Esophagus (tissue), 2 donors: ENCODE data around the gene FAM187B. TPM values are rescaled to one million over a fixed set of nuclear protein-coding genes. Genes with fewer than 3 reads are reported as not detected.

Experiments
- H3K27ac ChIP-seq, 2 donors: one replicate each; pipeline ENCODE4 v1.5.1; 2013; ENCODE audit warnings: low read depth in 2 of 2, mild to moderate bottlenecking in 2 of 2, inconsistent platforms in 1 of 2, low read length in 1 of 2, moderate library complexity in 1 of 2
- H3K27me3 ChIP-seq, 2 donors: one replicate each; pipeline ENCODE4 v1.6.1; 2013; ENCODE audit warnings: low read length in 2 of 2, control low read depth in 1 of 2, mild to moderate bottlenecking in 1 of 2; ENCODE audit not compliant: insufficient read depth in 2 of 2, control insufficient read depth in 1 of 2
- H3K36me3 ChIP-seq, 2 donors: one replicate each; pipeline ENCODE4 v1.6.1; 2013; ENCODE audit warnings: low read length in 1 of 2; ENCODE audit not compliant: control insufficient read depth in 2 of 2, insufficient read depth in 2 of 2
- H3K4me1 ChIP-seq, 2 donors: one replicate each; pipeline ENCODE4 v1.6.1; 2013; ENCODE audit warnings: low read length in 1 of 2; ENCODE audit not compliant: control insufficient read depth in 2 of 2, insufficient read depth in 2 of 2
- H3K4me3 ChIP-seq, 2 donors: one replicate each; pipeline ENCODE4 v1.5.1; 2013; ENCODE audit warnings: low read length in 2 of 2, mild to moderate bottlenecking in 2 of 2, low read depth in 1 of 2, moderate library complexity in 1 of 2
- H3K9me3 ChIP-seq, 2 donors: one replicate each; pipeline ENCODE4 v1.6.1; 2013; ENCODE audit warnings: mild to moderate bottlenecking in 2 of 2, low read depth in 1 of 2, low read length in 1 of 2, moderate library complexity in 1 of 2; ENCODE audit not compliant: control insufficient read depth in 2 of 2, insufficient read depth in 1 of 2
- WGBS, 2 donors: extraction: QIAGEN DNeasy Blood & Tissue Kit; methylation state at CpG; one replicate each; pipeline ENCODE4 v1.1.7; 2013; 5-methylcytosine and 5-hydroxymethylcytosine counted together
- polyA plus RNA-seq, 2 donors: library from polyadenylated mRNA; stranded (reverse); fragments of 200-250 nt; gene quantifications; one replicate each; pipeline ENCODE4 v1.2.3, GENCODE V29; 2013
- donor health status: healthy with polysubstance abuse.
- donor health status: Bipolar disorder and iron deficiency.

Gene FAM187B
- polyA plus RNA-seq: under 1 TPM in 1 of 2 donors, not detected in 1; 0.08 TPM

GRCh38 chr19:35228177-35228930 is at the start of gene FAM187B:
Gene FAM187B (minus strand): TSS chr19:35228739. CDS start chr19:35228680, 59 bp downstream.
- WGBS, 2 donors: 87 to 88% methylated on average over 14 of the region's 14 CpGs

DNA sequence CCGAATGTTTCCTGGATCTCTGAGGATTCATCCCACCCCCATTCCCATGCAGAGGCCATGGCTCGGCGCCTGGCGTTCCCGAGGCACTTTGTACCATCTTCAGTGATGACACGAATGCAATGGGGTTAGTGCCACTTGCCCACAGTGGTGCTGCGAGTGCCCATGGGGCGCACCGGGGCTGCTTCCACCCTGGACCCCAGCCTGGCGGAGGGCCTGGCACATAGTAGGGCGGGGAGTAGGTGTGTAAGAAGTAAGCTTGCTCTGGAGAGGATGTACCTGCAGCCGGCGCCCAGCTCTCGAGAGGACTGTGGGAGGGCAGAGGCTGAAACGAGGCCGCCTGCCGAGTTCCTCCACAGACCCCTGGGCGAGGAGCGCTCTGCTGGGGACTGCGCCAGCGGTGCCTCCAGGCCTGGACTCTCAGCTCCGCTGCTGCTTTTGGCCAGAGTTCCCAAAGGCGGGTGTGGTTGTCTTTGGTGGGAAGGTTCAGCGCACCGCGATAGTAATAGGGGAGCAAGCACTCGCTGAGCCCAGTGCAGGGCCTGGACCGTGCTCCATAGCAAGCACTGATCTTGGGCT is 48.3 kb upstream of the FAM187B start:
- 86 to 90% methylated on average over 26 to 28 of the region's 28 CpGs for WGBS, 2 donors
- Histone ChIP-seq H3K27ac (no peak overlapping the region), H3K9me3 (no peaks in the 10 kb centered on the region), H3K27me3 (no peaks in the 10 kb centered on the region), H3K4me1 (peaks cover 0 to 8% of the 10 kb centered on the region in 2 donors), H3K4me3 (no peak overlapping the region), H3K36me3 (peaks cover 9 to 33% of the 10 kb centered on the region in 2 donors)

More at GRCh38 chr19:35228177-35228930, at the start of gene FAM187B:
- no peaks in the 10 kb centered on the region for H3K9me3 ChIP-seq
- H3K27me3 ChIP-seq: no peaks in the 10 kb centered on the region
- no peaks in the 10 kb centered on the region for H3K4me1 ChIP-seq
- H3K36me3 ChIP-seq: no peaks in the 10 kb centered on the region
- H3K4me3 ChIP-seq: no peak within 1 kb of the TSS
- no peak within 1 kb of the TSS for H3K27ac ChIP-seq

DNA sequence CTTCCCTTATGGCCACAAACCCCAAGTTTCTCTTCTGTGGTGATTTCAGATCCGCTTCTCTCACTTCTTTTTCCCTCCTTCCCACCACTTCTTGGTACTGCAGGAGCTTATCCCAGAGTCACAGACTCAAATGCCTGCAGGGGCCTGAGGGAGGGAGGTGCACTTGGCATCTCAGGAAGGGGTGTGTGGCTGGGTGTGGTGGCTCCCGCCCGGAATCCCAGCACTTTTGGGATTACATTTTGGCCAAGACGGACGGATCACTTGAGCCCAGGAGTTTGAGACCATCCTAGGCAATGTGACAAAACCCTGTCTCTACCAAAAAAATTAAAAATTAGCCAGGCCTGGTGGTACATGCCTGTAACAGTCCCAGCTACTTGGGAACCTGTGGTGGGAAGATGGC is 45.8 kb upstream of the FAM187B start:
- H3K36me3 ChIP-seq: peaks cover 13 to 46% of the 10 kb centered on the region in 2 donors
- no peak overlapping the region for H3K27ac ChIP-seq
- H3K4me1 ChIP-seq: no peaks in the 10 kb centered on the region
- H3K4me3 ChIP-seq: no peak overlapping the region
- H3K9me3 ChIP-seq: no peaks in the 10 kb centered on the region
- 42 to 58% methylated on average over 5 of the region's 5 CpGs for WGBS, 2 donors
- H3K27me3 ChIP-seq: no peaks in the 10 kb centered on the region

DNA sequence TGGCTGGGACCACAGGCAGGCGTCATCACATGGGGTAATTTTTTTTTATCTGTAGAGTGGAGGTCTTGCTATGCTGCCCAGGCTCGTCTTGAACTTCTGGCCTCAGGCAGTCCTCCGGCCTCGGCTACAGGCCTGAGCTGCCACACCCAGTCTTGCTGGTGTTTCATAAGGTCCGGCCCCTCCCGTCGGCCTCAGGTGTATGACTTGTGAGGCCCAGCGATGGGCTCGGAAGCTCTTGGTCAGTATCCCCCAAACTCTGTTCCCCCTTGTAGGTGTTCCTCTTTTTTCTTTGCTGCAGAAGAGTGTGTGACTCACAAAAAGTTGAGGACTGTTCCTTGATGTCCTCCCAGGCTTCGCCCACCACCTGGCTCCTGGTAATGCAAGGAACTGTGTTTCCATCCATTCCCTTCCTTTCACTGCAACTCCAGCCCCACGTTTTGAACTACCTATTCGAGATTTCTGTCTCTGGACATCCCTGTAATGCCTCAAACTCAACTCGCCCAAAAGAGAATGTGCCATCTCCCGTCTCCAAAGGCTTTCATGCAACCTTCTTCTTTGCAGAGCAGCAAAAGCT is 45.2 kb upstream of the FAM187B start:
- 61 to 78% methylated on average over 14 of the region's 14 CpGs for WGBS, 2 donors
- peaks cover 10 to 43% of the 10 kb centered on the region in 2 donors for H3K36me3 ChIP-seq
- H3K9me3 ChIP-seq: no peaks in the 10 kb centered on the region
- no peak overlapping the region for H3K27ac ChIP-seq
- H3K27me3 ChIP-seq: no peaks in the 10 kb centered on the region
- no peak overlapping the region for H3K4me3 ChIP-seq
- no peaks in the 10 kb centered on the region for H3K4me1 ChIP-seq

- 83 to 87% methylated on average over 10 of the region's 10 CpGs for WGBS, 2 donors
- H3K36me3 ChIP-seq: peaks cover 10 to 38% of the 10 kb centered on the region in 2 donors
- no peaks in the 10 kb centered on the region for H3K9me3 ChIP-seq
- no peak overlapping the region for H3K4me3 ChIP-seq
- no peaks in the 10 kb centered on the region for H3K27me3 ChIP-seq
- no peak overlapping the region for H3K27ac ChIP-seq
- no peaks in the 10 kb centered on the region for H3K4me1 ChIP-seq
Measured at GRCh38 chr19:35272954-35273649, 44.6 kb upstream of the FAM187B start.

- H3K27ac ChIP-seq: no peak overlapping the region
- no peaks in the 10 kb centered on the region for H3K4me1 ChIP-seq
- no peak overlapping the region for H3K4me3 ChIP-seq
- WGBS, 2 donors: 88 to 90% methylated on average over 16 of the region's 16 CpGs
- H3K27me3 ChIP-seq: no peaks in the 10 kb centered on the region
- H3K9me3 ChIP-seq: no peaks in the 10 kb centered on the region
- peaks cover 10 to 35% of the 10 kb centered on the region in 2 donors for H3K36me3 ChIP-seq
Measured at GRCh38 chr19:35272122-35272719, 43.7 kb upstream of the FAM187B start.

GRCh38 chr19:35271546-35271945 is 43.0 kb upstream of the FAM187B start:
- WGBS, 2 donors: 86 to 87% methylated on average over 7 of the region's 7 CpGs
- H3K4me1 ChIP-seq: peaks cover 0 to 2% of the 10 kb centered on the region in 2 donors
- H3K27me3 ChIP-seq: no peaks in the 10 kb centered on the region
- H3K36me3 ChIP-seq: peaks cover 10 to 30% of the 10 kb centered on the region in 2 donors
- H3K27ac ChIP-seq: no peak overlapping the region
- no peaks in the 10 kb centered on the region for H3K9me3 ChIP-seq
- H3K4me3 ChIP-seq: no peak overlapping the region

DNA sequence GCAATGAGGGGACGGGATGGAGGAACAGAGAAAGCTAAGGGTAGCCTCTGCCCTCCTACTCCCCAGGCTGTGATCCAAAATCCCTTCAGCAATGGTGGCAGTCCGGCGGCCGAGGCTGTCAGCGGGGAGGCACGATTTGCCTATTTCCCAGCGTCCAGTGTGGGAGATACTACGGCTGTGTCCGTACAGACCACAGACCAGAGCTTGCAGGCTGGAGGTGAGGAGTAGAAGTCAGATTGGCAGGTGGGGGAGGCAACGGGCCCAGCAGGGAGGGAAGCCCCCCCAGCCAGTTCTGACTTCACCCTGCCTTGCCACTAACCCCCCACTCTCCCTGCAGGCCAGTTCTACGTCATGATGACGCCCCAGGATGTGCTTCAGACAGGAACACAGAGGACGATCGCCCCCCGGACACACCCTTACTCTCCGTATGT is 41.9 kb upstream of the FAM187B start:
- Histone ChIP-seq H3K4me3 (no peak overlapping the region), H3K36me3 (peaks cover 10 to 29% of the 10 kb centered on the region in 2 donors), H3K27ac (no peak overlapping the region), H3K9me3 (no peaks in the 10 kb centered on the region), H3K27me3 (no peaks in the 10 kb centered on the region), H3K4me1 (peaks cover 0 to 9% of the 10 kb centered on the region in 2 donors)
- 88 to 89% methylated on average over 16 of the region's 16 CpGs for WGBS, 2 donors
